ACC112 (cell line): ENCODE measurements around the gene WDR48.

ENCODE experiments used
- H2AFZ ChIP-seq: fragments of 200-600 bp; sonication (generic); one replicate; pipeline ENCODE4 v1.6.0; 2017; ENCODE audit warnings: antibody characterized with exemption, low read length; ENCODE audit not compliant: unreplicated experiment
- H3K27ac ChIP-seq: fragments of 200-600 bp; sonication (generic); 2 replicates; pipeline ENCODE4 v1.5.1; 2014; ENCODE audit warnings: low read depth, mild to moderate bottlenecking, antibody characterized with exemption, low read length, moderate library complexity
- H3K27me3 ChIP-seq: fragments of 200-600 bp; sonication (generic); 2 replicates; pipeline ENCODE4 v1.6.1; 2014; ENCODE audit warnings: mild to moderate bottlenecking, antibody characterized with exemption, low read length, moderate library complexity, mixed read lengths; ENCODE audit not compliant: insufficient read depth
- H3K36me3 ChIP-seq: fragments of 200-600 bp; sonication (generic); 2 replicates; pipeline ENCODE4 v1.6.1; 2016; ENCODE audit warnings: mild to moderate bottlenecking, antibody characterized with exemption, low read length, moderate library complexity, mixed read lengths; ENCODE audit not compliant: insufficient read depth
- H3K4me1 ChIP-seq: fragments of 200-600 bp; sonication (generic); one replicate; pipeline ENCODE4 v1.6.1; 2016; ENCODE audit warnings: low read length, mixed read lengths; ENCODE audit not compliant: insufficient read depth, unreplicated experiment, control insufficient read depth
- H3K4me3 ChIP-seq: fragments of 200-600 bp; sonication (generic); 2 replicates; pipeline ENCODE4 v1.5.1; 2014; ENCODE audit warnings: mild to moderate bottlenecking, low read depth, low read length
- H3K79me2 ChIP-seq: fragments of 200-600 bp; sonication (generic); one replicate; pipeline ENCODE4 v1.6.0; 2016; ENCODE audit warnings: low read length; ENCODE audit not compliant: control insufficient read depth, unreplicated experiment, insufficient read depth

The WDR48 gene

GRCh38 chr3:39139442-39139841, 87.6 kb downstream of the WDR48 start:
- Histone ChIP-seq H3K27me3 (no peaks in the 10 kb centered on the region), H3K4me1 (peaks cover 20% of the 10 kb centered on the region), H3K4me3 (no peak overlapping the region), H2AFZ (no peak overlapping the region), H3K27ac (no peak overlapping the region), H3K36me3 (0 out of 2 replicates have a peak, but pooled peaks cover 6% of the 10 kb centered on the region), H3K79me2 (peaks cover 25% of the 10 kb centered on the region)

GRCh38 chr3:39140341-39140971, 88.6 kb downstream of the WDR48 start:
- Histone ChIP-seq H3K27me3 (no peaks in the 10 kb centered on the region), H3K4me1 (peaks cover 20% of the 10 kb centered on the region), H3K79me2 (peaks cover 33% of the 10 kb centered on the region), H3K27ac (no peak overlapping the region), H3K4me3 (no peak overlapping the region), H3K36me3 (peaks cover 14% of the 10 kb centered on the region; the same call in 1 of the 2 replicates), H2AFZ (no peak overlapping the region)

- Histone ChIP-seq H3K27me3 (no peaks in the 10 kb centered on the region), H3K79me2 (peaks cover 43% of the 10 kb centered on the region), H3K27ac (no peak overlapping the region; the same call in 1 of the 2 replicates), H2AFZ (no peak overlapping the region), H3K36me3 (peaks cover 19% of the 10 kb centered on the region; the same call in 1 of the 2 replicates), H3K4me3 (no peak overlapping the region), H3K4me1 (peaks cover 28% of the 10 kb centered on the region)
Observed at GRCh38 chr3:39141171-39141995, 89.6 kb downstream of the WDR48 start.

- no peak overlapping the region for H3K4me3 ChIP-seq
- peaks cover 19% of the 10 kb centered on the region; the same call in 1 of the 2 replicates for H3K36me3 ChIP-seq
- no peak overlapping the region for H3K27ac ChIP-seq
- peaks cover 35% of the 10 kb centered on the region for H3K4me1 ChIP-seq
- H3K79me2 ChIP-seq = peaks cover 47% of the 10 kb centered on the region
- no peak overlapping the region for H2AFZ ChIP-seq
- H3K27me3 ChIP-seq = no peaks in the 10 kb centered on the region
Observed at GRCh38 chr3:39142067-39142466, 90.3 kb downstream of the WDR48 start.

GRCh38 chr3:39143051-39143885, 91.5 kb downstream of the WDR48 start:
- Histone ChIP-seq H3K36me3 (peaks cover 19% of the 10 kb centered on the region; the same call in 1 of the 2 replicates), H3K27ac (no peak overlapping the region), H3K4me3 (no peak overlapping the region), H2AFZ (no peak overlapping the region), H3K4me1 (peaks cover 47% of the 10 kb centered on the region), H3K79me2 (peaks cover 55% of the 10 kb centered on the region), H3K27me3 (no peaks in the 10 kb centered on the region)

GRCh38 chr3:39144095-39144747, 92.4 kb downstream of the WDR48 start:
- peaks cover 19% of the 10 kb centered on the region; the same call in 1 of the 2 replicates for H3K36me3 ChIP-seq
- peaks cover 57% of the 10 kb centered on the region for H3K4me1 ChIP-seq
- H3K27ac ChIP-seq = no peak overlapping the region
- no peaks in the 10 kb centered on the region for H3K27me3 ChIP-seq
- H2AFZ ChIP-seq = no peak overlapping the region
- peaks cover 64% of the 10 kb centered on the region for H3K79me2 ChIP-seq
- H3K4me3 ChIP-seq = no peak overlapping the region

- peaks cover 63% of the 10 kb centered on the region for H3K4me1 ChIP-seq
- H3K27ac ChIP-seq = no peak overlapping the region
- H3K27me3 ChIP-seq = no peaks in the 10 kb centered on the region
- peaks cover 71% of the 10 kb centered on the region for H3K79me2 ChIP-seq
- H3K4me3 ChIP-seq = no peak overlapping the region
- no peak overlapping the region for H2AFZ ChIP-seq
- peaks cover 19% of the 10 kb centered on the region; the same call in 1 of the 2 replicates for H3K36me3 ChIP-seq
Observed at GRCh38 chr3:39144748-39145380, 93.0 kb downstream of the WDR48 start.

GRCh38 chr3:39146083-39146501, 94.3 kb downstream of the WDR48 start:
- peak overlapping the region; percentile 85 for H3K27ac ChIP-seq
- H2AFZ ChIP-seq = no peak overlapping the region
- H3K36me3 ChIP-seq = peaks cover 17% of the 10 kb centered on the region; the same call in 1 of the 2 replicates
- peaks cover 69% of the 10 kb centered on the region for H3K4me1 ChIP-seq
- H3K27me3 ChIP-seq = no peaks in the 10 kb centered on the region
- 0 out of 2 replicates have a peak overlapping the region, but pooled peaks have one; percentile 46 for H3K4me3 ChIP-seq
- H3K79me2 ChIP-seq = peaks cover 80% of the 10 kb centered on the region
